HepG2 (cell line): ENCODE results near the gene FALEC. TPM values are rescaled to one million over a fixed set of nuclear protein-coding genes. Genes with fewer than 3 reads are reported as not detected.
"Not testable (repeated sequence)": the region's sequence is repeated elsewhere in the genome, so short reads cannot be mapped to it uniquely, and the experiment has no call there.

ENCODE experiments used
- ATAC-seq: fragments of 200-7000 bp; cut with Tn5 transposase; 3 replicates; pipeline ENCODE4 v1.9.1; 2020; ENCODE audit warnings: mild to moderate bottlenecking, moderate library complexity
- BruUV-seq: library from RNA; stranded (reverse); fragments of 400-500 nt; replicated peaks from 2 replicates; lab custom pipeline; 2021; lab: Mats Ljungman, UMichigan
- CTCF ChIA-PET: fragments of 300-600 bp; formaldehyde crosslinking; extraction: SDS; loops from one replicate; lab custom pipeline; 2021; ENCODE audit warnings: low total read pairs, inconsistent platforms, low intra/inter-chr PET ratio; lab: Yijun Ruan, JAX
- POLR2A ChIA-PET: fragments of 350-600 bp; sonication (Branson Sonifier 250); formaldehyde crosslinking; loops from one replicate; lab custom pipeline; 2020; ENCODE audit warnings: antibody characterized with exemption, inconsistent platforms; lab: Yijun Ruan, JAX
- DNase-seq: peaks from one replicate; pipeline ENCODE4 v3.0.0-alpha.2; 2015; ENCODE audit warnings: low spot score
- FAIRE-seq: peaks from 3 replicates; lab custom pipeline; 2011; peaks lifted over from hg19 to GRCh38; lab: Jason Lieb, UNC
- H2AFZ ChIP-seq: one replicate; pipeline ENCODE4 v1.6.1; 2011; ENCODE audit warnings: low read length, inconsistent platforms
- H3K27ac ChIP-seq: fragments of 300-600 bp; 3 replicates; pipeline ENCODE4 v1.8.0; 2011; ENCODE audit warnings: mixed run types, mild to moderate bottlenecking, mixed read lengths, low read length, inconsistent platforms; ENCODE audit not compliant: insufficient read depth; ENCODE audit errors: extremely low read length
- H3K27me3 ChIP-seq, 2 experiments: fragments of 200-600 bp in 1 of 2; 2 replicates in 1 of 2; 3 replicates in 1 of 2; pipeline versions ENCODE4 v1.6.0 to v1.8.0; 2011; ENCODE audit warnings: low read length in 2 of 2, mild to moderate bottlenecking in 2 of 2, moderate library complexity in 2 of 2, inconsistent platforms in 1 of 2; ENCODE audit not compliant: insufficient read depth in 2 of 2, control insufficient read depth in 1 of 2
- H3K36me3 ChIP-seq, 2 experiments: fragments of 200-600 bp in 1 of 2; replicated peaks in 1 of 2; 2 replicates in 1 of 2; 3 replicates in 1 of 2; pipeline versions ENCODE4 v1.5.1 to v1.8.0; 2011; ENCODE audit warnings: low read length in 2 of 2, inconsistent platforms in 1 of 2; ENCODE audit not compliant: insufficient read depth in 2 of 2, control insufficient read depth in 1 of 2
- H3K4me1 ChIP-seq: 2 replicates; pipeline ENCODE4 v1.5.1; 2012; ENCODE audit warnings: low read length, inconsistent platforms; ENCODE audit not compliant: insufficient read depth
- H3K4me2 ChIP-seq: 2 replicates; pipeline ENCODE4 v1.6.0; 2011; ENCODE audit warnings: low read depth, low read length, inconsistent platforms
- H3K4me3 ChIP-seq, 3 experiments: fragments of 200-600 bp in 1 of 3; sonication (generic), shearing (Covaris generic) in 1 of 3; replicated peaks in 1 of 3; 2 replicates each; pipeline ENCODE4 v1.5.1; 2011 to 2016; ENCODE audit warnings: low read length in 3 of 3, inconsistent platforms in 2 of 3, low read depth in 2 of 3, mild to moderate bottlenecking in 2 of 3, control low read depth in 1 of 3, mixed read lengths in 1 of 3; ENCODE audit not compliant: insufficient read depth in 1 of 3
- H3K79me2 ChIP-seq: one replicate; pipeline ENCODE4 v1.6.1; 2011; ENCODE audit warnings: low read length, inconsistent platforms; ENCODE audit not compliant: insufficient read depth
- H3K9ac ChIP-seq: 2 replicates; pipeline ENCODE4 v1.6.0; 2011; ENCODE audit warnings: mild to moderate bottlenecking, low read depth, low read length, inconsistent platforms; ENCODE audit not compliant: insufficient read depth
- H3K9me3 ChIP-seq: 2 replicates; pipeline ENCODE4 v1.5.1; 2012; ENCODE audit warnings: mild to moderate bottlenecking, low read length
- H4K20me1 ChIP-seq: 2 replicates; pipeline ENCODE4 v1.6.0; 2011; ENCODE audit warnings: inconsistent platforms, mild to moderate bottlenecking, low read length, moderate library complexity; ENCODE audit not compliant: insufficient read depth
- FOXA1 ChIP-seq, 2 experiments: fragments of 450-650 bp in 1 of 2; sonication (generic) in 1 of 2; formaldehyde crosslinking in 1 of 2; IDR thresholded peaks; 2 replicates each; pipeline versions ENCODE4 v1.4.0 to v1.6.1; 2016 to 2020; ENCODE audit warnings: missing genetic modification reagents in 1 of 2
- FOXA3 ChIP-seq: IDR thresholded peaks from 2 replicates; pipeline ENCODE4 v1.6.1; 2016; ENCODE audit warnings: missing genetic modification reagents, missing compliant biosample characterization
- RBFOX2 ChIP-seq: fragments of 200-400 bp; formaldehyde crosslinking; IDR thresholded peaks from 2 replicates; pipeline ENCODE4 v1.6.1; 2017; ENCODE audit warnings: low read depth, mild to moderate bottlenecking, low read length
- SMAD3 ChIP-seq: sonication (generic); formaldehyde crosslinking; IDR thresholded peaks from 2 replicates; pipeline ENCODE4 v1.4.0; 2020; ENCODE audit warnings: missing genetic modification reagents
- ZNF121 ChIP-seq: sonication (generic); formaldehyde crosslinking; IDR thresholded peaks from 2 replicates; pipeline ENCODE4 v1.5.0; 2020; ENCODE audit warnings: mild to moderate bottlenecking, missing genetic modification reagents
- ZNF777 ChIP-seq: sonication (generic); formaldehyde crosslinking; IDR thresholded peaks from 2 replicates; pipeline ENCODE4 v1.4.0; 2020; ENCODE audit warnings: missing genetic modification reagents
- WGBS: methylation state at CpG from one replicate; pipeline ENCODE4 v1.1.6; 2017; ENCODE audit warnings: low lambda C conversion rate; 5-methylcytosine and 5-hydroxymethylcytosine counted together
- in situ Hi-C: cut with HindIII; loops from 2 replicates; pipeline ENCODE4 v1.10.0; 2017; ENCODE audit warnings: low pct_unique_long_range_greater_than_20kb; ENCODE audit not compliant: extremely low pct_ligation_motif_present
- intact Hi-C: fragments of 100-400 bp; cut with micrococcal nuclease; formaldehyde crosslinking; loops from one replicate; pipeline ENCODE4 v1.10.0; 2022; ENCODE audit not compliant: unreplicated experiment
- polyA plus RNA-seq, 8 experiments: library from polyadenylated mRNA; depleted of rRNA in 3 of 8; stranded (reverse) in 7 of 8; unstranded in 1 of 8; fragments of >200 nt; fragmentation: Illumina TruSeq in 4 of 8; extraction: Trizol in 4 of 8; gene quantifications; 2 replicates each; pipeline versions ENCODE4 v1.2.1 to v1.2.3, GENCODE V29; 2011 to 2016; ENCODE audit warnings: low read depth in 4 of 8, missing spikeins in 1 of 8, mixed read lengths in 1 of 8; ENCODE audit not compliant: insufficient read depth in 1 of 8
- total RNA-seq, 5 experiments: library from RNA; depleted of rRNA; stranded (reverse); fragments of >200 nt; fragmentation: Illumina TruSeq; extraction: Trizol; gene quantifications; 2 replicates each; pipeline ENCODE4 v1.2.3, GENCODE V29; 2016; ENCODE audit warnings: low read depth in 1 of 5
- TF ChIP-seq, protein P1 (sequence below), 2 experiments: fragments of 450-650 bp in 1 of 2; sonication (generic) in 1 of 2; formaldehyde crosslinking; IDR thresholded peaks; 2 replicates each; pipeline versions ENCODE4 v1.5.0 to v1.8.0; 2020 to 2022; ENCODE audit warnings: mild to moderate bottlenecking in 1 of 2, missing genetic modification reagents in 1 of 2
- TF ChIP-seq, protein P2 (sequence below): sonication (generic); formaldehyde crosslinking; IDR thresholded peaks from 2 replicates; pipeline ENCODE4 v1.5.0; 2020; ENCODE audit warnings: mild to moderate bottlenecking, missing genetic modification reagents
- TF ChIP-seq, protein P3 (sequence below): sonication (generic); formaldehyde crosslinking; IDR thresholded peaks from 2 replicates; pipeline ENCODE4 v1.4.0; 2020; ENCODE audit warnings: missing genetic modification reagents

FALEC gene
- total and polyA plus RNA-seq, 2 of the 13 experiments (the other 11 are each of a cell fraction or from before 2014, with no cell fraction given): 0.33 to 0.71 TPM

DNA sequence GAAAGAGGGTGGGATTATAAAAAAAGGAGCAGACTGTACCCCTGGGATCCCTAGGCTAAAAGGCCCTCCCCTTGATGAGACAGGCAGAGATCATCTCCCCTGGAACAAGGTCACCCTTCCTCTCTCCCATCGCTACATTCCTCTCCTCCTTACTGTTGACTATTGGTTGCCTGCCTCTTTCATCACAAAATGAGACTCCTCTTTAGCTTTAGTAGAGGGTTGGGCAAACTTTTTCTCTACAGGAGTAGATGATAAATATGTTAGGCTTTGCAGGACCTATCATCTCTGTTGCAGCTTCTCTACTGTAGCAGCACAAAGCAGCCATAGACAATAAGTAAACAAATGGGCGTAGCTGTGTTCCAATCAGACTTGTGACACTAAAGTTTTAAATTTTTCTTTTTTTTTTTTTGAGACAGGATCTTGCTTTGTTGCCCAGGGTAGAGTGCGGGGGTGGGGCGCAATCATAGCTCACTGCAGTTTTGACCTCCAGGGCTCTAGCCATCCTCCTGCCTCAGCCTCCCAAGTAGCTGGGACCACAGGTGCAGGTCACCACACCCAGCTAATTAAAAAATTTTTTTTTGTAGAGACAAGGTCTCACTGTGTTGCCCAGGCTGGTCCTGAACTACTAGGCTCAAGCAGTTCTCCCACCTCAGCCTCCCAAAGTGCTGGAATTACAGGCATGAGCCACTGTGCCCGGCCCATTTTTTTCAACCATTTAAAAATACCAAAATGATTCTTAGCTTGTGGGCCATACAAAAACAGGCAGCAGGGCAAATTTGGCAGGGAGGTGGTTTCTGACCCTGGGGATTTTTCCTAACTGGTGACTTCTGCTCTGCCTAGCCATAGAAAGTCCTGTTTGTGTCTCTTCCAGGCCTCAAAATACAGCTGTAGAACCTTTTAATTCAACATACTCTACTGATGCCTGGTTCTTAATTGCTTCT, 48.8 kb downstream of the FALEC start (continued):
- TF ChIP-seq, protein P1, sequence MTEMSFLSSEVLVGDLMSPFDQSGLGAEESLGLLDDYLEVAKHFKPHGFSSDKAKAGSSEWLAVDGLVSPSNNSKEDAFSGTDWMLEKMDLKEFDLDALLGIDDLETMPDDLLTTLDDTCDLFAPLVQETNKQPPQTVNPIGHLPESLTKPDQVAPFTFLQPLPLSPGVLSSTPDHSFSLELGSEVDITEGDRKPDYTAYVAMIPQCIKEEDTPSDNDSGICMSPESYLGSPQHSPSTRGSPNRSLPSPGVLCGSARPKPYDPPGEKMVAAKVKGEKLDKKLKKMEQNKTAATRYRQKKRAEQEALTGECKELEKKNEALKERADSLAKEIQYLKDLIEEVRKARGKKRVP (CRISPR knock-in tag; IDR thresholded peaks at IDR 0.05): peak in 1 of 2 experiments; percentile 88; a peak in 2 of 4 replicates
- TF ChIP-seq SMAD3 (CRISPR knock-in tag) (0 out of 2 replicates have a peak, but pooled peaks have one; percentile 9), RBFOX2 (0 out of 2 replicates have a peak, but pooled peaks have one; percentile 19), FOXA3 (CRISPR knock-in tag) (peak; percentile 61), ZNF121 (CRISPR knock-in tag) (peak; percentile 98), FOXA1 (IDR thresholded peaks at IDR 0.05) (no peak), FOXA1 (CRISPR knock-in tag; IDR thresholded peaks at IDR 0.05) (peak; percentile 24; the same call in 1 of the 2 replicates), ZNF777 (CRISPR knock-in tag) (no peak)
- TF ChIP-seq, protein P2, sequence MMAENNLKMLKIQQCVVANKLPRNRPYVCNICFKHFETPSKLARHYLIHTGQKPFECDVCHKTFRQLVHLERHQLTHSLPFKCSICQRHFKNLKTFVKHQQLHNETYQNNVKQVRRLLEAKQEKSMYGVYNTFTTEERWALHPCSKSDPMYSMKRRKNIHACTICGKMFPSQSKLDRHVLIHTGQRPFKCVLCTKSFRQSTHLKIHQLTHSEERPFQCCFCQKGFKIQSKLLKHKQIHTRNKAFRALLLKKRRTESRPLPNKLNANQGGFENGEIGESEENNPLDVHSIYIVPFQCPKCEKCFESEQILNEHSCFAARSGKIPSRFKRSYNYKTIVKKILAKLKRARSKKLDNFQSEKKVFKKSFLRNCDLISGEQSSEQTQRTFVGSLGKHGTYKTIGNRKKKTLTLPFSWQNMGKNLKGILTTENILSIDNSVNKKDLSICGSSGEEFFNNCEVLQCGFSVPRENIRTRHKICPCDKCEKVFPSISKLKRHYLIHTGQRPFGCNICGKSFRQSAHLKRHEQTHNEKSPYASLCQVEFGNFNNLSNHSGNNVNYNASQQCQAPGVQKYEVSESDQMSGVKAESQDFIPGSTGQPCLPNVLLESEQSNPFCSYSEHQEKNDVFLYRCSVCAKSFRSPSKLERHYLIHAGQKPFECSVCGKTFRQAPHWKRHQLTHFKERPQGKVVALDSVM (CRISPR knock-in tag): peak; percentile 99
- TF ChIP-seq, protein P3, sequence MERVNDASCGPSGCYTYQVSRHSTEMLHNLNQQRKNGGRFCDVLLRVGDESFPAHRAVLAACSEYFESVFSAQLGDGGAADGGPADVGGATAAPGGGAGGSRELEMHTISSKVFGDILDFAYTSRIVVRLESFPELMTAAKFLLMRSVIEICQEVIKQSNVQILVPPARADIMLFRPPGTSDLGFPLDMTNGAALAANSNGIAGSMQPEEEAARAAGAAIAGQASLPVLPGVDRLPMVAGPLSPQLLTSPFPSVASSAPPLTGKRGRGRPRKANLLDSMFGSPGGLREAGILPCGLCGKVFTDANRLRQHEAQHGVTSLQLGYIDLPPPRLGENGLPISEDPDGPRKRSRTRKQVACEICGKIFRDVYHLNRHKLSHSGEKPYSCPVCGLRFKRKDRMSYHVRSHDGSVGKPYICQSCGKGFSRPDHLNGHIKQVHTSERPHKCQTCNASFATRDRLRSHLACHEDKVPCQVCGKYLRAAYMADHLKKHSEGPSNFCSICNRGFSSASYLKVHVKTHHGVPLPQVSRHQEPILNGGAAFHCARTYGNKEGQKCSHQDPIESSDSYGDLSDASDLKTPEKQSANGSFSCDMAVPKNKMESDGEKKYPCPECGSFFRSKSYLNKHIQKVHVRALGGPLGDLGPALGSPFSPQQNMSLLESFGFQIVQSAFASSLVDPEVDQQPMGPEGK (CRISPR knock-in tag): peak; percentile 57; the same call in 1 of the 2 replicates

DNA sequence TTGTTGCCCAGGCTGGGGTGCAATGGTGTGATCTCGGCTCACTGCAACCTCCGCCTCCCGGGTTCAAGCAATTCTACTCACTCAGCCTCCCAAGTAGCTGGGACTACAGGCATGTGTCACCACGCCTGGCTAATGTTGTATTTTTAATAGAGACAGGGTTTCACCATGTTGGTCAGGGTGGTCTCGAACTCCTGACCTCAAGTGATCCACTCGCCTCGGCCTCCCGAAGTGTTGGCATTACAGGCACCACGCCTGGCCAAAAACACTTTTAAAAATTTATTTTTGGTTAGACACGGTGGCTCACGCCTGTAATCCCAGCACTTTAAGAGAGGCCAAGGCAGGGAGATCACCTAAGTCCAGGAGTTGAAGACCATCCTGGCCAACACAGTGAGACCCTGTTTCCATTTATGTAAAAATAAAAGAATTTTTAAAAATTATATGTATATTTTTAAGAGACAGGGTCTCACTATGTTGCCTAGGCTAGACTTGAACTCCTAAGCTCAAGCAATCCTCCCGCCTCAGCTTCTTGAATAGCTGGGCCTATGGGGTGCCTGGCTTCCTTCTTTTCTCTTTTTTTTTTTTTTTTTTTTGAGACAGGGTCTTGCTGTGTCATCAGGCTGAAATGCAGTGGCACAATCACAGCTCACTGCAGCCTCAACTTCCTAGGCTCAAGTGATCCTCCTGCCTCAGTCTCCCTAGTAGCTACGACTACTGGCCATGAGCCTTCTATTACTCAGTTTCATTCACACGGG, 49.9 kb downstream of the FALEC start:
- FAIRE-seq, ATAC-seq, BruUV-seq, H3K4me3 ChIP-seq, H3K27ac ChIP-seq, H3K4me2 ChIP-seq, H4K20me1 ChIP-seq, DNase-seq, H3K9me3 ChIP-seq, H3K9ac ChIP-seq, in situ Hi-C loops, H3K36me3 ChIP-seq, intact Hi-C loops, H3K27me3 ChIP-seq, H2AFZ ChIP-seq, CTCF ChIA-PET: not testable (repeated sequence)
- Histone ChIP-seq H3K4me1 (peaks cover 74% of the 10 kb centered on the region), H3K79me2 (peaks cover 22% of the 10 kb centered on the region)
- 95% methylated on average over 14 of the region's 14 CpGs for WGBS
- POLR2A ChIA-PET: interaction anchor here (1.3 to 13.0 kb wide), 4 partner anchors 10 to 63 kb away, joined by 4 to 469 read pairs (median 75); partner anchors contain the start of genes ADAMTSL4, ENSA and MCL1
